Left hindlimb (tissue), 1 donor: ENCODE results near the gene OPHN1.

Experiments used
- DNase-seq: peaks from one replicate; pipeline ENCODE4 v3.0.0-alpha.2; 2018

OPHN1 gene

DNA sequence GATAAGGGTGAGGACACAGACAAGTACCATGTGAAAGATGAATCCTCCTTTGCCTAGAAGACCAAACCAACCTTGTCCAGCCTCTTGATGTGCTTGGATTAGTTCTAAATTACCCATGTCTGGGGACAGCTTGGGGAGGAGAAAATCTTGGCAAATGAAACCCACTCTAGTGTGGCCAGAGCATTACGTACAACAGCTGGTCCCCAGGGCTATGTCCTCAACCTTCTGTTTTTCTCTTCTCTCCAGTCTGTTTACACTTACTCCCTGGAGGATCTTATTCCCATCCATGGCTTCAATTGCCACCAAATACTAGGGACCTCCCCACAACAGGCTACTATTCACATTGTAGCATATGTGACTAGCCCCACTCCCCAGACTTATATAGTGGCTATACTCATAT is 384.5 kb downstream of the OPHN1 start:
- no peak for DNase-seq

DNA sequence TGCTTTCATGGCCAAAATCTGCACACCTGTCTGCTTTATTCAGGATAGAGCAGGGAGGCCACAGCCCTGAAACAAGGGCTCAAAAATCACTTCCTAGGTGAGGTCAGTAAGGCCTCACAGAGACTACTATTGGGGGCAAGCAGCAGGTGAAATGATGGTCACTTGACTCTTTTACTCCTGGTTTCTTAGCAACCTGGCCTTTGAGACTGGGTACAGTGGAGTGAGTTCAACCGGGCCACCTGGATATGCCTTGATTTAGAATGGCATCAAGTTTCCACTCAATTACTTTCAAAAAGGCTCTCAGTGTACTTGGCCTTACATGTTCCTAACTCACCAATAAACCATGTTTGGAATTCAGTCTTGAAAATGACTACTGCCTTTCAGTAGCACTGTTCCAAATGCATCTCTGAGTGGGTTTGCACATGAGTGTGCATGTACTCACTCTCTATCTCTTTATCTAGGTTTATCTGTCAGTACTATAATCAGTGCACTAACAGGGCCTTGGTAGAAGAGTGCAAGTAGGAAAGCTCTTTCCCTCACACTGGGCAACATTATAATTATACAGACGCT is 388.2 kb downstream of the OPHN1 start:
- no peak for DNase-seq

DNA sequence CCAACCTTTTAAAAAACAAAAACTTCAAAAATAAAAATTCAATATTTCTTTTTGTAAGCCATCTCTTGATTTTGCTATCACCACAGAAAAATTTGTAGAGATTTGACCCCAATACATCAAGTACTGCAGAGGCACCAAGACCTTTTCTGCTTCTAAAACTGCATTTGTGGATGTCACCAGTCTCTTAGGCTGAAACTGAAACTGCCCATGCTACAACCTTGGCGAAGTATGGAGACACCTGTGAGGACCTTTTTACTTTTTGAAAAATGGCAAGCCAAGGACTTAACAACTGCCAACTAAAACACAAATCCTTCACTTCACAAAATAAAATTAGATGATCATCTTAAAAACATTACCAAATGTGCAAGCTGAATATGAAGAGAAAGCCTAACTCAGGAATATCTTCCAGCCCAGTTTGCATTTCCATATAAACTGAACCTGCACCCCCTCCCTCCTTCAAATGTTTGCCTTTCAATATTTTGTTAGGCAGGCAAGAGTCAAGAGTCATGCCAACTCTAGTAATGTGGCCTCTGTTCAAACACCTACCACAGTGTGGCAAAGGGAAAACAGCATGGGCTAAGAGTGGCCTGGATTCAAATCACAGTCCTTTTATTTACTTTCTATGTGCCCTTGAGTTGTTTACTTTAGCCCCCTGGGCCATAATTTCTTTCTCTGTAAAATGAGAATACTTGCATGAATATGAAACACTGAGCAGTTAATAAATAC is 389.4 kb downstream of the OPHN1 start:
- no peak for DNase-seq

DNA sequence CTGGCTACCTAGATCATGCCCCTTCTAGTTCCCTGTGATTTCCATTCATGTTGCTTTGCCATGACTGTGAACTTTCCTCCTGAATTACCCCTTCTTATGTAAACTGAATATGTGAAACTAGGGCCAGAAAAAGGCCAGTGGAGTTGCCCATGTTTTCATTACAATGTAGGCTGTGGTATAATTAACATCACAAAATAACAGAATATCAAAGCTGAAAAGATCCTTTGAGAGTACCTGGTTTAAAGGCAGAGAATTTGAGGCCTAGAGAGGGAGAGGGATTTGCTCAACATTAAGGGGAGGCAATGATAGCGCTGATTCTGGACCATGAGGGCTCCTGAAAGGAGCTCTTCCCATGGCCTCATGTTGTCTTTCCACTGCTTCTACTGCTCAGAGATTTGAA is 392.2 kb downstream of the OPHN1 start:
- DNase-seq, result no peak

DNA sequence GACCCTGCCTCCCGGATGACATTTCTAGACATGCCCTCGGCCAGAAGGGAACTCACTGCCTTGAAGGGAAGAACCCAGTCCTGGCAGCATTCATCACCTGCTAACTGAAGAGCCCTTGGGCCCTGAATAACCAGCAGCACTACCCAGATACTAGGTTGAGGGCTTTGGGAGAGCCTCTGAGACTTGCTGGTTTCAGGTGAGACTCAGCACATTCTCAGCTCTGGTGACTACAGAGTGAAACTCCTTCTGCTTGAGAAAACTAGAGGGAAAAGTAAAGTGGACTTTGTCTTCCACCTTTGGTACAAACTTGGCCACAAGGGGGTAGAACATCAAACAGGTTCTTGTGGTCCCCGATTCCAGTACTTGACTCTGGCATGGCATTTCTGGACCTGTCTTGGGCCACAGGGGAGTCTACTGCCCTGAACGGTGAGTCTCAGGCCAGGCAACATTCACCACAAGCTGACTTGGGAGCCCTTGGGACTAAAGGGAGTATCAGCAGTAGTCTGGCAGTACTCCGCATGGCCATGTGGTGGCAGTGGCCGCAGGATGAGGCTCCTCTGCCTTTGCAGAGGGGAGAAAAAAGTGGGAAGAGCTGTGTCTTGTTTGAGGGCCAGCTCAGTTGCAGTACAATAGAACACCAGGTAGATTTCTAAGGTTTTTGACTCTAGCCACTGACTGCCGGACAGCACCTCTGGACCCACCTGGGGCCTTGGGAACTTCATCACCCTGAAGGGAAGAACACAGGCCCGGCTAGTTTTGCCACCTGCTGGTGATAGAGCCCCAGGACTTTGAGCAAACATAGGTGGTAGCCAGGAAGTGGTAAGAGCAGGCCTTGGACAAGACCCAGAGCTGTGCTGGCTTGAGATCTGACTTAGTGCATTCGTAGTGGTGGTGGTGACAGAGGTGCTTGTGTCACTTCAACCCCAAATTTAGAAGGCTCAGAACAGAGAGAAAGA is 414.8 kb downstream of the OPHN1 start:
- no peak for DNase-seq

DNA sequence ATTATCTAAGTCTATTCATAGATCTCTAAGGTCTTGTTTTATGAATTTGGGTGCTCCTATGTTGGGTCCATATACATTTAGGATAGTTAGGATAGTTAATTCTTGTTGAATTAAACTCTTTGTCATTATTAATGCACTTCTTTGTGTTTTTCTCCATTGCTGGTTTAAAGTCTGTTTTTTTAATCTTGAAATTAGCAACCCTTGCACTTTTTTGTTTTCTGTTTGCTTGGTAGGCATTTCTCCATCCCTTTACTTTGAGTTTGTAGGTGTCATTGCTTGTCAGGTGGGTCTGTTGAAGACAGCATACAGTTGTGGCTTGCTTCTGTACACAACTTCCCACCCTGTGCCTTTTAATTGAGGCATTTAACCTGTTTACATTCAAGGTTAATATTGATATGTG is 434.8 kb downstream of the OPHN1 start:
- no peak for DNase-seq
